Measurements from ENCODE around the gene ABHD17C.

The ABHD17C gene

DNA sequence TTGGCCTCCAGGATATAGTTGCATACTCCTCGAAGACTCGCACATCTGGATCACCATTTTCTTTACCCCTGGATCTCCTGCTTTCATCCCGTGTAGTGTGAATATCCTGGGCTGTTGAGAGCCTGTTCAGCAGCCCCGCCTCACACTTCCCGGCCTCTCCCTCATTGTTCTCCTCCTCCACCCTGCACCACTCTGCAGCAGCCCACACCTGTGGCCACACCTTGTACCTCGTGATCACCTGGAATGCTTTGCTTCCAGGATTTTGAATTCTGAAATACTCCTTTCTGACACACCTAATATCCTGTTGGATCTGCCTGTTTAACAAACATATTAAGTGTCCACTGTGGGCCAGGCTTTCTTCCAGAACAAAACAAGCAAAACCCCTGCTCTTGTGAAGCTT lies 14.4 kb downstream of the ABHD17C start:
- Histone ChIP-seq H3K27me3 (no peaks in the 10 kb centered on the region), H3K27ac (no peak overlapping the region), H3K9ac (no peak overlapping the region), H3K36me3 (peaks cover 7 to 82% (median 20%) of the 10 kb centered on the region in 11 experiments; a peak in 19 of 22 replicates), H3K4me2 (peak overlapping the region in 7 of 11 experiments; percentile 38 to 69 (median 53); a peak in 8 of 22 replicates), H3K9me3 (replicated peaks in 1 of 11) (no peaks in the 10 kb centered on the region), H3K4me3 (no peak overlapping the region), H4K20me1 (peaks cover 38 to 100% (median 92%) of the 10 kb centered on the region in 11 experiments), H3K4me1 (peaks cover 29 to 71% (median 30%) of the 10 kb centered on the region in 10 experiments)
- TF ChIP-seq Cebpa-rat (IDR thresholded peaks at IDR 0.05): no peak

DNA sequence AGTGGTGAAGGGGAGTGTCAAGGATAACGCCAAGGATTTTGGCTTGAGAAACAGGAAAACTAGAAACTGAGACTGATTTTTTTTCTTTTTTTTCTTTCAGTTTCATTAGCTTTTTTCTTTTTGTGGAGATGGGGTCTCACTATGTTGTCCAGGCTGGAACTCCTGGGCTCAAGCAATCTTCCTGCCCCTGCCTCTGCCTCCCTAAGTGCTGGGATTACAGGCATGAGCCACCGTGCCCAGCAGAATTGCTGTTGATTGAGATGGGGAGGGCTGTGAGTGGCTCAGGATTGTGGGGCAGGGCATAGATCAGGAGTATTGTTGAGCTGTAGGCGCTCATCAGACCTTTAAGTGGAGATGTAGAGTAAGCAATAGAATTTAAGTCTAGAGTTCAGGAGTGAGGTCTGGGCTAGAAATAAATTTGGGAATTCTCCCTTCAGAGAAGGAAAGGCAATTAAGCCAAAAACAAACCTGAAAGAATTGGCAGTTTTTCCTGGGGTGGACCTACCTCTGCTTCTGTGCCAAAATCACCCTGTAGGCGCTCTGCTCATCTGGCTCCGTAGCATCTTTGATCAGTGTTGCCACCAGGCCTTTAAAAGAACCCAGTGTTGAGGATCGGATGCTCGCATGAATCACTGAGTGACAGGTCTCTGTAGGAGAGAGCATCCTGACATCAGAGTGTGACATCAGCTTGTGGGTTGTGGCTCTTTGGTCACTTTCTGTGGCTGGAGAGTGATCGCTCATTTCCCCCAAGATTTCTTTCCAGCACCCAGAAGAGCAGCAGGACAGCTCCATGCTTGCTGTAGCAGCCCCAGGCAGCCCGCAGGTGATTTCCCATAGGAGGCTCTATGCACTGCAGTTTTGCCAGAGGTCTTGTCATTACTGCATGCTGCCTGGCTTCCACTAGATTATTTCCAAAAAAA lies 15.8 kb downstream of the ABHD17C start:
- H3K27ac ChIP-seq: no peak overlapping the region; a peak in 1 of 22 replicates
- peaks cover 4 to 79% (median 10%) of the 10 kb centered on the region in 11 experiments; a peak in 16 of 22 replicates for H3K36me3 ChIP-seq
- no peak for TF ChIP-seq Cebpa-rat (IDR thresholded peaks at IDR 0.05)
- H4K20me1 ChIP-seq: peaks cover 26 to 100% (median 93%) of the 10 kb centered on the region in 11 experiments
- no peaks in the 10 kb centered on the region for H3K27me3 ChIP-seq
- no peaks in the 10 kb centered on the region for H3K9me3 ChIP-seq (replicated peaks in 1 of 11)
- peak overlapping the region; percentile 39 to 70 (median 57) for H3K4me2 ChIP-seq
- H3K4me1 ChIP-seq: peaks cover 26 to 57% (median 30%) of the 10 kb centered on the region in 10 experiments
- no peak overlapping the region for H3K4me3 ChIP-seq
- peak overlapping the region in 1 of 11 experiments; percentile 5; a peak in 2 of 22 replicates for H3K9ac ChIP-seq

DNA sequence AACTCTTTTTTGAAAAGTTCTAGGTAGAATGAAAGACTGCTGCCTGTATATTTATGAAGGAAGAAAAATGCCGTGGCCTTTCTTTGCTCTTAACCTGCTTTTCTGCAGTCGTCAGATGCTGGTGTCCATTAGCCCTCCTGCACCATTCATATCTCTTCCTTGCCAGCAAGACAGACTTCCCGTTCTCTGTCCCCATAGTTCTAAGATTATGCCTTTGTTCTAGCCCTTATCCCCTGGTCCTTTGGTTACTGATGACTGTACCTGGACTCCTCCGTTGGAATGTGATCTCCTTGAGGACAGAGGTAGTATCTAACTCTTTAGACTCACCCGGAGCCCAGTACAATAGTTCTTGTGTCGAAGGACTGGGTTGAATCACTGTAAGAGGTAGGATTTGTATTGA lies 16.8 kb downstream of the ABHD17C start:
- Histone ChIP-seq H3K4me1 (peaks cover 26 to 53% (median 30%) of the 10 kb centered on the region in 10 experiments), H3K36me3 (peaks cover 4 to 79% (median 18%) of the 10 kb centered on the region in 11 experiments; a peak in 18 of 22 replicates), H3K4me2 (peak overlapping the region in 8 of 11 experiments; percentile 6 to 69 (median 52); a peak in 9 of 22 replicates), H4K20me1 (peaks cover 27 to 100% (median 96%) of the 10 kb centered on the region in 11 experiments), H3K27ac (0 out of 22 replicates have a peak overlapping the region, but pooled peaks of 1 of the 11 experiments have one; percentile 0), H3K27me3 (no peaks in the 10 kb centered on the region), H3K9ac (no peak overlapping the region), H3K9me3 (replicated peaks in 1 of 11) (no peaks in the 10 kb centered on the region), H3K4me3 (no peak overlapping the region)
- no peak for TF ChIP-seq Cebpa-rat (IDR thresholded peaks at IDR 0.05)

DNA sequence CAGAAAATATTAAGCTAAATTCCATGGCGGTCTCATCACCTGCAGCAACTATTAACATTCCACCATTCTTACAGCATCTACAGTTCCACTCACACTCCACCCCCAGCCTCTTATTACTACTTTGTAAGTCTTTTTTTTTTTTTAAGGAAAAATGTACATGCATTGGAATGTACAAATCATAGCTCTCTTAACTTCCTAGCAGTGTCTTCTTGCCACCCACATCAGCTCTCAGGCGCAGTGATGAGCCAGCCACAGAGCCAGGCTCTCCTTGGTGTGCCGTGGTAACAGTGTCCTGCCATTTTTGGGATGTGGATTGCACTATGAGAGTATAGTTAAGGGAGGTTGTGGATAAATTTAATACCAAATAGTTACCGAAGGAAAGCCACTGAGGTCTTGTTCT lies 17.8 kb downstream of the ABHD17C start:
- Histone ChIP-seq H4K20me1 (peaks cover 27 to 100% (median 86%) of the 10 kb centered on the region in 11 experiments), H3K4me2 (no peak overlapping the region), H3K36me3 (peaks cover 4 to 77% (median 18%) of the 10 kb centered on the region in 11 experiments; a peak in 18 of 22 replicates), H3K9me3 (replicated peaks in 1 of 11) (no peaks in the 10 kb centered on the region), H3K9ac (no peak overlapping the region), H3K27me3 (no peaks in the 10 kb centered on the region), H3K27ac (no peak overlapping the region), H3K4me1 (peaks cover 26 to 43% (median 30%) of the 10 kb centered on the region in 10 experiments), H3K4me3 (no peak overlapping the region)
- no peak for TF ChIP-seq Cebpa-rat (IDR thresholded peaks at IDR 0.05)

DNA sequence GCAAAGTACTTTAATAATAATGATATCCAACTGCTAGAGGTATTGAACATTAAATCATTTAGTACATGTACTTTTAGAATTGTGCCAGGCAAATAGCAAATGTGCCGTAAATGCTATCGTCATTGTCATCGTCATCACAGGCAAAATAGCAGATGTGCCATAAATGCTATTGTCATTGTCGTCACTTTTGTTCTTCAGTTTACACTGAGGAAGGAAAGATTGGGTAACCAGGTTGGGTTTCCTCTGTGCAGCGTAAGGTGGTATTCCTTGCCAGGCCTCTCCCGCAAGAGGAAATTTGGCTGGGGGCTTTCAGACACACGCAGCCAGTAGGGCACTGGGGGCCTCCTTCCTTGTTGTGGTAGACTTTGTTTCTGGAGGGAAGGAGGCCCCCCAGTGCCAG lies 26.4 kb downstream of the ABHD17C start:
- no peak overlapping the region for H3K9ac ChIP-seq
- peaks cover 4 to 92% (median 25%) of the 10 kb centered on the region in 11 experiments; a peak in 14 of 22 replicates for H4K20me1 ChIP-seq

DNA sequence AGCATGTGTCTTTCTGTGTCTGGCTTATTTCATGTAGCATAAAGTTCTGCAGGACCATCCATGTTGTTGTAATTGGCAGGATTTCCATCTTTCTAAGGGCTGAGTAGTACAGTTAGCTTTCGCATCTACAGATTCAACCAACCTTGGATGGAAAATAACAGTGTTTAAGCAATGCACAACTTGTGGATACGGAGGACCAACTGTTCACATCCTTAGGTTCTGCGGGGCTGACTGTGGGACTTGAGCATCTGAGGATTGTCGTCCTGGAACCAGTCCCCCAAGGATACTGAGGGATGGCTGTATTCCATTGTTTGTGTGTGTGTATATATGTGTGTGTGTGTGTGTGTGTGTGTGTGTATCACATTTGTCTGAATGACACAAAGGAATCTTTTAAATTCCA lies 27.7 kb downstream of the ABHD17C start:
- Histone ChIP-seq H3K4me2 (no peak overlapping the region), H3K27me3 (no peaks in the 10 kb centered on the region), H3K9ac (no peak overlapping the region), H3K36me3 (peaks cover 25 to 82% (median 57%) of the 10 kb centered on the region in 11 experiments), H3K9me3 (replicated peaks in 1 of 11) (peaks cover 11 to 58% (median 43%) of the 10 kb centered on the region in 11 experiments; a peak in 20 of 22 replicates), H3K4me3 (no peak overlapping the region), H3K27ac (no peak overlapping the region), H4K20me1 (peaks cover 6 to 92% (median 28%) of the 10 kb centered on the region in 11 experiments; a peak in 15 of 22 replicates), H3K4me1 (peaks cover 0 to 41% (median 11%) of the 10 kb centered on the region in 10 experiments; a peak in 12 of 20 replicates)
- TF ChIP-seq Cebpa-rat (IDR thresholded peaks at IDR 0.05): no peak

More for the DNA sequence above, 26.4 kb downstream of the ABHD17C start:
- H3K27me3 ChIP-seq: no peaks in the 10 kb centered on the region
- peak overlapping the region in 6 of 11 experiments; percentile 18 to 44 (median 34); a peak in 10 of 22 replicates for H3K4me2 ChIP-seq
- H3K36me3 ChIP-seq: peaks cover 26 to 79% (median 51%) of the 10 kb centered on the region in 11 experiments; a peak in 21 of 22 replicates
- peaks cover 0 to 39% (median 11%) of the 10 kb centered on the region in 10 experiments; a peak in 12 of 20 replicates for H3K4me1 ChIP-seq
- peak overlapping the region in 1 of 11 experiments; percentile 37; a peak in 2 of 22 replicates for H3K27ac ChIP-seq
- H3K4me3 ChIP-seq: no peak overlapping the region
- peaks cover 11 to 57% (median 43%) of the 10 kb centered on the region in 11 experiments; a peak in 20 of 22 replicates for H3K9me3 ChIP-seq (replicated peaks in 1 of 11)
- TF ChIP-seq Cebpa-rat (IDR thresholded peaks at IDR 0.05): no peak

DNA sequence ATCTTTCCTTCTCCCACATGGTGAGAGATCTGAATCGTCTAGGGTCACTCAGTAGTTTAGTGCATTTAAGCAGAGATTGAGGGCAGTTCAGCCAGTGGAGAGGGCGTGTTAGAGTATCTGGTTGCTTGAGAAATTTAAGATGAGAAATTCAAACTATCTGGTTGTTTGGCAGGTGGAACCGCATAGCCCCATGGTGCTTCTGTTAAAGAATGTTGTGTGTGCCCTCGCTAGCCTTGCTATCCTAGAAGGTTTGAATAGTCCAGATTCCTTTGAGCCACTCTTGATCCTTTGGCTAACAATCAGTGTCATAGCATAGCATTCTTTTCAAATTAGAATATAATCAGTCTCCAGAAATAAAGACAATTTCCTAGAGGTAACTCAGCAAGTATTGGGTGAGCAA lies 32.1 kb downstream of the ABHD17C start:
- peaks cover 25 to 75% (median 48%) of the 10 kb centered on the region in 11 experiments for H3K36me3 ChIP-seq
- peaks cover 0 to 42% (median 12%) of the 10 kb centered on the region in 10 experiments; a peak in 11 of 20 replicates for H3K4me1 ChIP-seq
- H3K4me3 ChIP-seq: no peak overlapping the region
- no peaks in the 10 kb centered on the region for H3K27me3 ChIP-seq
- TF ChIP-seq Cebpa-rat (IDR thresholded peaks at IDR 0.05): no peak
- H4K20me1 ChIP-seq: peaks cover 8 to 96% (median 54%) of the 10 kb centered on the region in 11 experiments; a peak in 17 of 22 replicates
- no peak overlapping the region for H3K27ac ChIP-seq
- peaks cover 11 to 39% (median 32%) of the 10 kb centered on the region in 11 experiments; a peak in 20 of 22 replicates for H3K9me3 ChIP-seq (replicated peaks in 1 of 11)
- H3K4me2 ChIP-seq: no peak overlapping the region
- H3K9ac ChIP-seq: no peak overlapping the region

DNA sequence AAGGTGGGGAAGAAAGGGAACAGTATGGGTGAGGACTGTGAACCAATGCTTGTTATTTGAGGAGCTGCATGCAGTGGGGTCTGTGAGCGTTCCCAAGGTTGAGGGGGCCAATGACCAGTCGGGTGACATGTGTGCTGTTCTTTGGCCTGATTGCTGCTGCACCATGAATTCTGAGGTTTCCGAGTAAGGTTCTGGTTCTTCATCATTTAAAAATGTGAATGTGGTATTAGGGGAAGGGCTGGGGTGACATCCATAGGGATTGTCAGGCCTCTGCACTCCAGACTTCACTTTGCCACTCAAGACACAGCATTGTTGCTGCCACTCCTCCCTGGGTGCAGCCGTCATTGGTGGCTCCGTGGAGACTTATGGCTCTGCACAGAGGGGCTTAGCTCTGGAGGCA lies 32.5 kb downstream of the ABHD17C start:
- H3K36me3 ChIP-seq: peaks cover 25 to 77% (median 45%) of the 10 kb centered on the region in 11 experiments
- H4K20me1 ChIP-seq: peaks cover 9 to 96% (median 58%) of the 10 kb centered on the region in 11 experiments; a peak in 18 of 22 replicates
- no peaks in the 10 kb centered on the region for H3K27me3 ChIP-seq
- H3K27ac ChIP-seq: no peak overlapping the region
- H3K4me1 ChIP-seq: peaks cover 0 to 46% (median 12%) of the 10 kb centered on the region in 10 experiments; a peak in 11 of 20 replicates
- H3K4me2 ChIP-seq: no peak overlapping the region
- H3K9ac ChIP-seq: no peak overlapping the region
- no peak for TF ChIP-seq Cebpa-rat (IDR thresholded peaks at IDR 0.05)
- peaks cover 11 to 39% (median 32%) of the 10 kb centered on the region in 11 experiments; a peak in 20 of 22 replicates for H3K9me3 ChIP-seq (replicated peaks in 1 of 11)
- H3K4me3 ChIP-seq: no peak overlapping the region

Measured in BLaER1 treated with 17β-estradiol and CSF1 and Interleukin-3, amounts not matched to agents 10 nM and 100 nM (cell line).